Central memory CD4-positive, alpha-beta T cell (primary cell): ENCODE measurements around the gene EP400.

ENCODE experiments used
- DNase-seq: peaks from one replicate; pipeline ENCODE4 v3.0.0; 2022

Gene EP400

GRCh38 chr12:131987552-131987951, 37.8 kb downstream of the EP400 start:
- no peak for DNase-seq

GRCh38 chr12:131988054-131988796, 38.5 kb downstream of the EP400 start:
- DNase-seq: no peak

GRCh38 chr12:131989021-131989420, 39.3 kb downstream of the EP400 start:
- no peak for DNase-seq

DNA sequence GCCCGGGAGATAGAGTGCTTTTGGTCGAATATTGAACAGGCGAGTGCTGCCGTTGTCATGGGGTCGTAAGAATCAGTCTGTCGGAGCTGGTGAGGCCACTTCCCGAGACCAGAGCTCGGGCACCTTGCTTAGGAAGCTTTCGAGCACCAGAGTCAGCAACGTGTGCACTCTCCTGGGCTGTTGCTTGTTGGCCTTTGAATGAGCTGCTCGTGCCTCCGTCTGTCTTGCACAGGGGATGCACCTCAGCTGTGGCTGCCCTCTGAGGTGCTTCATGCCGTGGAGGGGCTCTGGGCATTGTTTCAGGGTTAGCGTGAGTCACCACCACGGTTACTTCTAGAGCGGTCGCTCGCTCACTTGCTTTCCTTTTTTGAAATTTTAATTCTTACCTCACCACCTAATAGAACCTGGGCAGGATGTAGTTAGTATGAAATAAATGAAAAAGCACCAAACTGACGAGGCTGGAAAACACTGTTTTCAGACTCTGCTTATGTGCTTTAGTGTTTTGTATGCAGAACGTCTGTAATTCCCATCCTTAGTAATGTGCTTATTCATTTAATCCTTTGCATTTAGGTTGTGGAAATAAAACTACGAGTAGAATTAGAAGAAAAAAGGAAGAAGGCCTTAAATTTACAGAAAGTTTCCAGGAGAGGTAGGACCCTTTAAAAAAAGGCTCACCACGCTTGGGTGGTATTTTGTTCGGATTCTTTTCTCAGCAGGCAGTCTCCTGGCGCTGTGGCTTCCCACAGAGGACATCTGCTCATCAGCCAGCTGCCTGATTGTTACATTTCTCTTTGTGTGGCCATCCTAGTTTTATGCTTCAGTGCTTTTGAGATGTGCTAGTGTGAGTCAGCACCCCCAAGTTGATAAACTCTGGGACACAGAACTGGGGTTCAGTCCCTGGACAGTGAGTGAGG, 40.6 kb downstream of the EP400 start:
- no peak for DNase-seq

DNA sequence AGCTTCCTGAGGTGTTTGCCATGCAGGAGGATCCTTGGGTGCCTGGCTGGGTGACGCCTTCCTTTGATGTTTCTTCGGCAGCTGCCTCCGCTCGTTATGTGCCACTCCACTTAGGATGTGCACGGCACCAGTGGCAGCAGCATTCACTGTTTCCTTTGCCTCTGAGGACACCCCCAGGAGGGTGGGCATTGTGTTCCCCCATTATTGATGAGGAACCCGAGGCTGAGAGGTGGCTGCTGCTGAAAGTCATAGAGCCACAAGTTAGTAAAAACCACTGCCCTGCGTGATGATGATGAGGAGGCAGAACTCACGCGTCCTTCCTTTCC, 41.2 kb downstream of the EP400 start:
- no peak for DNase-seq

- no peak for DNase-seq
Measured at GRCh38 chr12:131991816-131992430, 42.2 kb downstream of the EP400 start.

DNA sequence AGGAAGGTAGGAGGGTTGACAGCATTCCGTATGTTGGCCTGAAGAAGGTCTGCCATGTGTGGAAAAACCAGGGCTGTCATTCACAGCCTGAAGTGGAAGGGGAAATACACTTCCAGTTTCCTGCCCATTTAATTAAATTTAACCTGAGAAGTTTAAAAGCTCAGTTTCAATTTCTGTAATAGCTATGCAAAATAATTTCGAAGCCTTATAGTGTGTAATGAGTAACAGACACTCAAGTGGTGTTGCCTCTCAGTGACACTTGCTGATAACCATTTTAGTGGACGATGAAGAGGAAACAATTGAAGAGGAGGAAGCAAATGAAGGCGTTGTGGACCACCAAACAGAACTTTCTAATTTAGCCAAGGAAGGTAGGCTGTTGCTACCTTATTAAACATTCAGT, 44.8 kb downstream of the EP400 start:
- no peak for DNase-seq

GRCh38 chr12:132000286-132000872, 50.6 kb downstream of the EP400 start:
- no peak for DNase-seq

- DNase-seq: no peak
Measured at GRCh38 chr12:132003846-132004245, 54.1 kb downstream of the EP400 start.

GRCh38 chr12:132004946-132005345, 55.2 kb downstream of the EP400 start:
- no peak for DNase-seq

- no peak for DNase-seq
Measured at GRCh38 chr12:132006056-132006680, 56.4 kb downstream of the EP400 start.

DNA sequence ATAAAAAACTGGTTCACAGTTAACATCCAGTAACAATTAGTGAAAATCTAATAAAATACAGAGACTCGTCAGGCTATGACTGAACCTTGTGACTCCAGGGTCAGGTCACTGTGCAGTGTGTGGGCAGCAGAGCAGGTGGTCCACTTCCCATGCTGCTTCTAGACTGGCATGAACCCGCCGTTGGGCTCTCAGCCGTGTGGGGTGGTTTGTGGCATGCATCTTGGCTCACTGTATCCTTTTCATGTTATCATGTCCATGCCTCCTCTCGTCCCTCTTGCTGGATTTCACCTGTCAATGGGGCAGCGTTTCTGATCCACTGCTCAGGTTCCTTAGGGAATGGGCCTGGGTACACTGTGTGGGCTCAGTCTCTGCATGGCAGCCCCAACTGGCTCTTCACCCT, 57.3 kb downstream of the EP400 start:
- no peak for DNase-seq

DNA sequence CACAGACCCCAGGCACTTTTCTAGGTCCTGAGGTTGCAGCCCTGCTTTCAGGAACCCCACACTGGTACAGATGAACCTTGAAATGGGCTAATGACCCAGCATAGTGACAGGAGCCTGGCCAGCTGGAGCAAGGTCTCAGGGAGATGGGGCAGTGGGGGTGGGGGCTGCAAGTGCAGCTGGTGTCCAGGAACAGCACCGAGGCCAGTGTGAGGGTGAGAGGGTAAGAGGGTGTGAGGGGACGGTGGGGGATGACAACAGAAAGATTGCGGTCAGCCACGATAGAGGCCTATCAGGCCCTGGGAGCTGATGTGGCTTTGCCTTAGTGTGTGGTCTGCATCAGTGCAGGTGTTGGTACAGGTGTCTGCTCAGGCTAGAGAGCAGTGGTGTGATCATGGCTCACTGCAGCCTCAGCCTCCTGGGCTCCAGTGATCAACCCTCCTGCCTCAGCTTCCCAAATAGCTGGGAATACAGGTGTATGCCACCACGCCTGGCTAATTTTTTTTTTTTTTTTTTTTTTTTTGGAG, 59.7 kb downstream of the EP400 start:
- DNase-seq: no peak

GRCh38 chr12:132012919-132013568, 63.3 kb downstream of the EP400 start:
- no peak for DNase-seq

GRCh38 chr12:132014092-132014914, 64.6 kb downstream of the EP400 start:
- no peak for DNase-seq

GRCh38 chr12:132014915-132015280, 65.2 kb downstream of the EP400 start:
- no peak for DNase-seq

GRCh38 chr12:132015686-132016430, 66.1 kb downstream of the EP400 start:
- no peak for DNase-seq

DNA sequence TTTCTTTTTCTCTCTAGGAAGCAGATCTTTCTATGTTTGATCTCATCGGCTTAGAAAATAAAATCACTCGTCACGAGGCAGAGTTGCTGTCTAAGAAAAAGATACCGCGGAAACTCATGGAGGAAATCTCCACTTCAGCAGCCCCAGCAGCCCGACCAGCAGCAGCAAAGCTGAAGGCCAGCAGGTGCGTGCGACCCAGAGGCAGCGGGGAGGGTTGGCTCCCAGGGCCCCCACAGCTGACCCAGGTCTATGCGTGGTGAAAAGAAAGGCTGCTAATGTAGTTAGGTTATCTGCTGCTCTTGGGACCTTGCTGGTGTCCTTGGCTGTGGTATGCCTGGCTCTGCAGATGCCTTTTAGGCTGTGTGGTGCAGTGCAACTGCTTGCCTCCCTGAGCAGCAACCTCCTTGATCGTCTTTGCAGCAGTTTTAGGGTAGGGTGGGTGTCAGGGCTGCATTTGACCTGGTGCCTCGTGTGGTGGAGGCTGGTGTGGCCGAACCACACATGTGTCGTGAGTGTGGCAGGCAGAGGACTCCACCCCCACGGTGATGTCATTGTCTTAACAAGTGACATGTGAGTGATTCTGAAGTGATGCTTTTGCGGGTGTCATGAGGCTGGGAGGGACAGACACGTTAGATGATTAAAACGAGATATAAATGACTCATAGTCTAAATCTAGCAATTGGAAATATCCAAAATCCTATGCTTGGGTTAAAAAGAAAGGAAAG, 68.6 kb downstream of the EP400 start:
- DNase-seq: no peak

- no peak for DNase-seq
Measured at GRCh38 chr12:132019891-132020290, 70.1 kb downstream of the EP400 start.

DNA sequence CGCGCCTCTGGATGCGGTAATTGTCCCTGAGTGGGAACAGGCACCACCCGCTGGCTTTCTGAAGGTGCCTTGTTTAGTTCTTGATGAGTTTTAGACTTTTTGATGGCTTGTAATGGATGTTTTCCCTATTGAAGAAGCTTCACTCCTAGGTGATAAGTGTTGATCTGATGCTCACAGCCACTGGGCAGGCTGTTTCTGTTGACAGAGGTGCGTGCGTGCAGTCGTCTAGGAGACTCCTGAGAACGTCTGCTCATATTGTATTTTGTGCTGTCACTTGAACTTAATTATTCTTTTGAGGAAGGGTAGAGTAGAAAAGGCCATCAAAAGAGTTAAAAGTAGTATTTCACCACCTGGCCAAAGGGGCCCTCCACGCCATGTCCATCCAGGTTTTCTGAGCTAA, 70.5 kb downstream of the EP400 start:
- DNase-seq: no peak
